NCI-H526 (cell line): ENCODE results near the gene ADGRD2.

Experiments
- DNase-seq, 2 experiments: peaks; one replicate each; lab custom pipeline; 2025; lab: John Stamatoyannopoulos, UW

Gene ADGRD2

GRCh38 chr9:124439086-124439485, 11.2 kb upstream of the ADGRD2 start:
- no peak for DNase-seq

- DNase-seq: no peak
These were observed 10.5 kb upstream of the ADGRD2 start for GRCh38 chr9:124439686-124440243.

GRCh38 chr9:124440786-124441185, 9.5 kb upstream of the ADGRD2 start:
- no peak for DNase-seq

- no peak for DNase-seq
These were observed 9.0 kb upstream of the ADGRD2 start for GRCh38 chr9:124441291-124441690.

GRCh38 chr9:124442379-124442778, 7.9 kb upstream of the ADGRD2 start:
- no peak for DNase-seq

GRCh38 chr9:124442826-124443225, 7.4 kb upstream of the ADGRD2 start:
- no peak for DNase-seq

- DNase-seq: no peak
These were observed 6.6 kb upstream of the ADGRD2 start for GRCh38 chr9:124443625-124444024.

- no peak for DNase-seq
These were observed 6.1 kb upstream of the ADGRD2 start for GRCh38 chr9:124444166-124444565.

- no peak for DNase-seq
These were observed 3.0 kb upstream of the ADGRD2 start for GRCh38 chr9:124447297-124447661.

GRCh38 chr9:124448019-124448418, 2.2 kb upstream of the ADGRD2 start:
- no peak for DNase-seq

- no peak for DNase-seq
These were observed 685 bp upstream of the ADGRD2 start for GRCh38 chr9:124449381-124450151.

- DNase-seq: no peak
These were observed 845 bp downstream of the ADGRD2 start for GRCh38 chr9:124450931-124451661.

- DNase-seq: no peak
These were observed 2.1 kb downstream of the ADGRD2 start for GRCh38 chr9:124452326-124452725.

- peak in 1 of 2 experiments; percentile 36 for DNase-seq
These were observed 2.8 kb downstream of the ADGRD2 start for GRCh38 chr9:124452841-124453585.

GRCh38 chr9:124453586-124454191, 3.4 kb downstream of the ADGRD2 start:
- peak in 1 of 2 experiments; percentile 36 for DNase-seq

GRCh38 chr9:124454296-124454695, 4.0 kb downstream of the ADGRD2 start:
- no peak for DNase-seq

GRCh38 chr9:124454791-124455443, 4.7 kb downstream of the ADGRD2 start:
- no peak for DNase-seq

GRCh38 chr9:124455820-124456219, 5.6 kb downstream of the ADGRD2 start:
- DNase-seq: no peak

- no peak for DNase-seq
These were observed 6.3 kb downstream of the ADGRD2 start for GRCh38 chr9:124456341-124457078.

GRCh38 chr9:124457079-124457886, 7.0 kb downstream of the ADGRD2 start:
- DNase-seq: no peak
